GM06990 (cell line): ENCODE data around the gene KRT7.
"Not testable (repeated sequence)": the region's sequence is repeated elsewhere in the genome, so short reads cannot be mapped to it uniquely, and the experiment has no call there.

Experiments
- DNase-seq: peaks from one replicate; pipeline ENCODE4 v3.0.0-alpha.2; 2011; ENCODE audit not compliant: insufficient read length; ENCODE audit errors: extremely low read depth
- H3K27me3 ChIP-seq: replicated peaks from 2 replicates; pipeline ENCODE4 v1.6.0; 2011; ENCODE audit warnings: low read length; ENCODE audit not compliant: control insufficient read depth, insufficient read depth
- H3K36me3 ChIP-seq: 2 replicates; pipeline ENCODE4 v1.5.1; 2011; ENCODE audit warnings: low read length; ENCODE audit not compliant: control insufficient read depth, insufficient read depth
- H3K4me3 ChIP-seq: replicated peaks from 2 replicates; pipeline ENCODE4 v1.5.1; 2011; ENCODE audit warnings: low read depth, mild to moderate bottlenecking, control low read depth, low read length
- TF ChIP-seq, protein P1 (sequence below): IDR thresholded peaks from 2 replicates; pipeline ENCODE4 v1.5.1; 2011; ENCODE audit warnings: low read length, control low read depth, mild to moderate bottlenecking, inconsistent platforms; ENCODE audit not compliant: insufficient read depth, poor library complexity, severe bottlenecking

Gene KRT7

DNA sequence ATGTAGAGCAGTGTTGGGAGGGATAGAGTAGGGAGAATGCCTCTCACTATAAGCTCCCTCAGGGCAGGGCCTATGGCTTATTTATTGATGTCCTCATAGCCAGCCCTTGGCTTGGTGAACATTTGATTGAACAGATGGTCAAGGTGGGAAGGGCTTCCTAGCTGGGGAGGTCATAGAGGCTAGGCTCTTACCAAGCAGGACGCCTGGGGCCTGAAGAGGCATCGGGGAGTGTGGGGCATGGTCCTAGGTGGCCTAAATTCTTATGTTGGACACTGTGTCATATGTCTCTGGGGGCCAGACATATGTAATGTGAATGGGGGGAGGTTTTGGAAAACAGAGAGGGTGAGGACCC is 23.5 kb downstream of the KRT7 start:
- Histone ChIP-seq H3K36me3 (no peaks in the 10 kb centered on the region), H3K4me3 (no peak overlapping the region), H3K27me3 (no peaks in the 10 kb centered on the region)
- DNase-seq, result no peak
- TF ChIP-seq, protein P1, sequence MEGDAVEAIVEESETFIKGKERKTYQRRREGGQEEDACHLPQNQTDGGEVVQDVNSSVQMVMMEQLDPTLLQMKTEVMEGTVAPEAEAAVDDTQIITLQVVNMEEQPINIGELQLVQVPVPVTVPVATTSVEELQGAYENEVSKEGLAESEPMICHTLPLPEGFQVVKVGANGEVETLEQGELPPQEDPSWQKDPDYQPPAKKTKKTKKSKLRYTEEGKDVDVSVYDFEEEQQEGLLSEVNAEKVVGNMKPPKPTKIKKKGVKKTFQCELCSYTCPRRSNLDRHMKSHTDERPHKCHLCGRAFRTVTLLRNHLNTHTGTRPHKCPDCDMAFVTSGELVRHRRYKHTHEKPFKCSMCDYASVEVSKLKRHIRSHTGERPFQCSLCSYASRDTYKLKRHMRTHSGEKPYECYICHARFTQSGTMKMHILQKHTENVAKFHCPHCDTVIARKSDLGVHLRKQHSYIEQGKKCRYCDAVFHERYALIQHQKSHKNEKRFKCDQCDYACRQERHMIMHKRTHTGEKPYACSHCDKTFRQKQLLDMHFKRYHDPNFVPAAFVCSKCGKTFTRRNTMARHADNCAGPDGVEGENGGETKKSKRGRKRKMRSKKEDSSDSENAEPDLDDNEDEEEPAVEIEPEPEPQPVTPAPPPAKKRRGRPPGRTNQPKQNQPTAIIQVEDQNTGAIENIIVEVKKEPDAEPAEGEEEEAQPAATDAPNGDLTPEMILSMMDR, result no peak

GRCh38 chr12:52257074-52257551 is 24.1 kb downstream of the KRT7 start:
- Histone ChIP-seq H3K27me3 (no peaks in the 10 kb centered on the region), H3K36me3 (no peaks in the 10 kb centered on the region), H3K4me3 (no peak overlapping the region)
- TF ChIP-seq, protein P1, result no peak
- no peak for DNase-seq

GRCh38 chr12:52257922-52258321 is 24.9 kb downstream of the KRT7 start:
- H3K27me3 ChIP-seq, H3K36me3 ChIP-seq, H3K4me3 ChIP-seq, DNase-seq: not testable (repeated sequence)

- Histone ChIP-seq H3K27me3 (no peaks in the 10 kb centered on the region), H3K36me3 (no peaks in the 10 kb centered on the region), H3K4me3 (no peak overlapping the region)
- no peak for DNase-seq
- TF ChIP-seq, protein P1, result no peak
Observed at GRCh38 chr12:52258335-52258901, 25.4 kb downstream of the KRT7 start.

DNA sequence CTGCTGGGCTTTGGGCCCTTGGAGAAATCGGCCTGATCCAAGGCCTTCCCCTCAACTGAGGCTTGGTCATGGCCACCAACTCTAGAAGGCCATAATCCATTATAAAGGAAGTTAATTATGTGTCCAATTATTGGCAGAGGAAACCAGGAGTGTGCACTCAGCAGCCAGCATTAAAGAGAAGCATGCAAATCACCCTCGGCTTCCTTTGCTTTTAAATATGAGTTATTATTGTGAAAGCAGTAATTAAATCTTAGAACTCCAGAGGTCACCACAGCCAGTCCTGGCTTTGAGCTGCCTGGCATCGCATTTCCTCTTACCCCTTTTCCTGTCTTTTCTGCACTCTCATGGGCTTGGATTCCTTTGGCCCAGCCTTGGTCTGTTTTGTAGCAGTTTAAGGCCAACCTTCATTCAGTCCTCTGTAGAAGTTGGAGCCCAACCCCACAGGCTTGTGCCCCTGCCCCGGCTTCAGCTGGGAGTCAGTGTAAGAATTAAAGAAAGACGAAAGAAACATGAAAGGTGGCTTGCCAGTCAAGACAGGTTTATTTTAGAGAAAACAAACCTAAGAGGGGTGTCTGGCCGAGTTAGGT is 26.7 kb downstream of the KRT7 start:
- Histone ChIP-seq H3K36me3 (no peaks in the 10 kb centered on the region), H3K4me3 (no peak overlapping the region), H3K27me3 (no peaks in the 10 kb centered on the region)
- DNase-seq, result no peak
- TF ChIP-seq, protein P1, result no peak

DNA sequence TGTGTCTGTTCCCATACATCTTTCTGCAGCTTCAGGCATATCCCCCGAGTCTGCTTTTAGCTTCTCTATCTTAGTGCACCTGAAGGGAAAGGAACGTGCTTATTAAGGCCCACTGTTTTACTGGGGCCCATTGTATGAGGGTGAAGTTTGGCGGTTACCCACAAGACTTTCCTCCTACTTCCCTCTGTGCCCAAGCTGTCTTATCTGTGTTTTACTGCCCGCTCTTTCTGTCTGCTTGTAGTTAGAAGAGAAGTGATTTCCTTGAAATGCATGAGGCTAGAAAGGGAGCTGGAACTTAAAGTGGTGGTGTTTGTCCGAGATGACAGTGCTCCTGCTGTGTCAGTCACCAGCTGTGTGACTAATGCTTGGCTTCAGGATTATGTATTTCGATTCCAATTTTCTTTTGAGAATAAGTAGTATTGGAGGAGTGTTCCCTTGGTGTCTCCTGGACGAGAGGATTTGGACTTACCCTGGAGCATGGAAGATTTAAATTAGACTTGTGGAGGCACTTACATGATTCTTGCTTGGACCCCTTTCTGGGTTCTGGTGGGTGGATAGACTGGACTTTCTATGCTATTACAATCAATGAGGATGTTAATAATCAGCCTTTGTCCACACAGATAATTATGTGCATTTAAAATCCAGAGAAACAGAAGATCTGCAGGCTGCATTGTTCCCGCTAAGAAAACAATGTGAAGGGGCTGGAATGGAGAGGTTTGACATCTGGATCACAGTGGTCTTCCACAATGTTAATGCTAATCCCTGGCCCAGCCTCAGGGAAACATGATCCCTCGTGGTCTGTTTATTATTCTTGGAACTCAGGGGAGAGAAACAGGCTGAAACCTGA is 27.5 kb downstream of the KRT7 start:
- no peak for DNase-seq
- Histone ChIP-seq H3K27me3 (no peaks in the 10 kb centered on the region), H3K4me3 (no peak overlapping the region), H3K36me3 (no peaks in the 10 kb centered on the region)
- TF ChIP-seq, protein P1, result no peak
